ENCODE data around the gene DTD1.

- TF ChIP-seq GATA2 (IDR thresholded peaks at IDR 0.05; ENCODE audit: low read depth, low read length) (no peak), GATA3 (IDR thresholded peaks at IDR 0.05; ENCODE audit: low read depth, low read length) (no peak)
Observed at GRCh38 chr20:18802012-18802634, 214.3 kb downstream of the DTD1 start.
